Ovary (tissue), 9 donors: ENCODE measurements around the gene SUPT6H. TPM values are rescaled to one million over a fixed set of nuclear protein-coding genes. Genes with fewer than 3 reads are reported as not detected.

Source experiments
- DNase-seq, 5 donors: peaks; one replicate each; pipeline ENCODE4 v3.0.0-alpha.2; 2019 to 2020
- H3K27ac ChIP-seq, 2 donors: fragments of 200-600 bp; one replicate each; pipeline versions ENCODE4 v1.5.1 to v1.8.0; 2019 to 2022
- H3K27me3 ChIP-seq: fragments of 200-600 bp; one replicate; pipeline ENCODE4 v1.8.0; 2022
- H3K36me3 ChIP-seq: fragments of 200-600 bp; sonication (generic); one replicate; pipeline ENCODE4 v1.5.1; 2019
- H3K4me1 ChIP-seq: one replicate; pipeline ENCODE4 v1.8.1; 2013; ENCODE audit warnings: mild to moderate bottlenecking, moderate library complexity; ENCODE audit not compliant: insufficient read depth
- H3K4me3 ChIP-seq: fragments of 200-600 bp; sonication (generic); one replicate; pipeline ENCODE4 v1.5.1; 2017
- H3K9me3 ChIP-seq, 2 donors: fragments of 200-600 bp in 1 of 2; sonication (generic) in 1 of 2; one replicate each; pipeline versions ENCODE4 v1.5.1 to v1.8.1; 2013 to 2019; ENCODE audit warnings: mild to moderate bottlenecking in 1 of 2, moderate library complexity in 1 of 2
- CTCF ChIP-seq, 3 donors: fragments of 450-650 bp in 2 of 3; fragments of 200-600 bp in 1 of 3; IDR thresholded peaks; one replicate each; pipeline versions ENCODE4 v1.5.1 to v1.8.0; 2016 to 2022; ENCODE audit warnings: antibody characterized with exemption in 3 of 3, mild to moderate bottlenecking in 1 of 3
- EP300 ChIP-seq: sonication (generic); formaldehyde crosslinking; IDR thresholded peaks from one replicate; pipeline ENCODE4 v1.6.1; 2017; ENCODE audit warnings: antibody characterized with exemption
- POLR2A ChIP-seq: fragments of 450-650 bp; IDR thresholded peaks from one replicate; pipeline ENCODE4 v1.6.1; 2017; ENCODE audit warnings: antibody characterized with exemption, mild to moderate bottlenecking, moderate library complexity
- WGBS, 3 donors: extraction: QIAGEN DNeasy Blood & Tissue Kit in 1 of 3; methylation state at CpG; one replicate each; pipeline versions ENCODE4 v1.1.5 to v1.1.7; 2013 to 2017; 5-methylcytosine and 5-hydroxymethylcytosine counted together
- intact Hi-C, 4 donors: fragments of 100-400 bp; cut with DNase I; formaldehyde crosslinking; loops; one replicate each; pipeline versions ENCODE4 v1.11.0 to v1.15.1; 2022 to 2023
- polyA plus RNA-seq, 2 donors: library from polyadenylated mRNA; stranded (reverse); fragments of 200-250 nt in 1 of 2; fragments of 350-450 nt in 1 of 2; fragmentation: Illumina TruSeq in 1 of 2; extraction: RNeasy Lipid Tissue Mini Kit (QIAGEN cat#74804) in 1 of 2; gene quantifications; one replicate each; pipeline ENCODE4 v1.2.3, GENCODE V29; 2013 to 2014
- total RNA-seq, 7 donors: library from RNA; depleted of rRNA in 2 of 7; stranded (reverse); fragments of >200 nt in 2 of 7; fragmentation: NEBNext Ultra II Directional in 3 of 7; extraction: Animal tissue kit (Norgen Biotek cat#: 25700) in 3 of 7; gene quantifications; one replicate each; pipeline versions ENCODE4 v1.1.0 to v1.2.4, GENCODE V29; 2016 to 2023
- donor health status: DM: no; HTN: no; CAD: no; lungs with moderate emphysema.
- donor health status: DM: no; HTN: no; CAD: no.
- donor health status: Bipolar disorder and iron deficiency.
- donor health status: DM: yes; HTN: yes; CAD: no.
- donor health status: DM: no; HTN: no; CAD: no.
- donor health status: DM: yes; HTN: yes; CAD: no.

The SUPT6H gene
- total and polyA plus RNA-seq, 9 donors, result 34.8 to 83.8 (median 67.2) TPM

GRCh38 chr17:28741358-28742349 is 79.6 kb downstream of the SUPT6H start:
- TF ChIP-seq EP300, result no peak
- no peak for TF ChIP-seq POLR2A
- no peak for TF ChIP-seq CTCF (IDR thresholded peaks at IDR 0.05)
- Histone ChIP-seq H3K27ac (no peak overlapping the region), H3K9me3 (no peaks in the 10 kb centered on the region), H3K27me3 (no peaks in the 10 kb centered on the region), H3K4me1 (peaks cover 12% of the 10 kb centered on the region), H3K36me3 (no peaks in the 10 kb centered on the region), H3K4me3 (no peak overlapping the region)
- intact Hi-C loops, result no loop called here
- DNase-seq, result peak in 1 of 5 donors; percentile 33
- WGBS, 3 donors, result 74 to 78% (median 75%) methylated on average over 17 to 19 of the region's 19 CpGs

- DNase-seq, result peak; percentile 73 to 87 (median 81)
- intact Hi-C loops, result loop anchor here in 2 of 4 donors (2.0 kb wide), 1 partner anchor 15 kb away; the partner anchor contains the start of gene NEK8 (in 2 of the 2)
- WGBS, 3 donors, result 0 to 2% (median 1%) methylated on average over 25 to 70 of the region's 70 CpGs
- no peaks in the 10 kb centered on the region for H3K36me3 ChIP-seq
- peak; percentile 96 for TF ChIP-seq POLR2A
- TF ChIP-seq EP300, result no peak
- peak in 2 of 3 donors; percentile 54 to 71 for TF ChIP-seq CTCF (IDR thresholded peaks at IDR 0.05)
- peaks cover 12% of the 10 kb centered on the region for H3K4me1 ChIP-seq
- H3K9me3 ChIP-seq, result no peaks in the 10 kb centered on the region
- peak within 1 kb of the TSS; percentile 30 to 68 for H3K27ac ChIP-seq
- no peaks in the 10 kb centered on the region for H3K27me3 ChIP-seq
- peak within 1 kb of the TSS; percentile 62 for H3K4me3 ChIP-seq
These were observed 81.5 kb downstream of the SUPT6H start, which contains the start of gene TRAF4 for GRCh38 chr17:28743243-28744103. TSS of gene TRAF4 (plus strand) at chr17:28744011. CDS start at chr17:28744113, 102 bp downstream.

GRCh38 chr17:28744104-28744971 is 82.3 kb downstream of the SUPT6H start:
- Histone ChIP-seq H3K36me3 (no peaks in the 10 kb centered on the region), H3K27ac (peak overlapping the region; percentile 30 to 68), H3K4me3 (peak overlapping the region; percentile 62), H3K4me1 (peaks cover 12% of the 10 kb centered on the region), H3K27me3 (no peaks in the 10 kb centered on the region), H3K9me3 (no peaks in the 10 kb centered on the region)
- peak; percentile 54 to 86 (median 77) for DNase-seq
- intact Hi-C loops, result loop anchor here in 2 of 4 donors (2.0 kb wide), 1 partner anchor 16 kb away; the partner anchor contains the start of gene NEK8 (in 2 of the 2)
- 1 to 2% (median 1%) methylated on average over 47 to 61 of the region's 61 CpGs for WGBS, 3 donors
- TF ChIP-seq POLR2A (no peak), CTCF (IDR thresholded peaks at IDR 0.05) (no peak), EP300 (no peak)
